Transverse colon (tissue), 4 donors: ENCODE results near the gene RGS7. TPM values are rescaled to one million over a fixed set of nuclear protein-coding genes. Genes with fewer than 3 reads are reported as not detected.

Experiments
- DNase-seq: peaks from one replicate; pipeline ENCODE4 v3.0.0-alpha.2; 2019
- H3K27ac ChIP-seq, 4 donors: fragments of 200-600 bp; sonication (generic); 2 replicates each; pipeline ENCODE4 v1.5.1; 2016 to 2018; ENCODE audit warnings: inconsistent platforms in 4 of 4
- H3K27me3 ChIP-seq: fragments of 200-600 bp; sonication (generic); 2 replicates; pipeline ENCODE4 v1.5.1; 2017; ENCODE audit warnings: inconsistent platforms
- H3K36me3 ChIP-seq, 4 donors: fragments of 200-600 bp; sonication (generic); 2 replicates each; pipeline ENCODE4 v1.5.1; 2017 to 2019; ENCODE audit warnings: inconsistent platforms in 4 of 4
- H3K4me1 ChIP-seq, 4 donors: fragments of 200-600 bp; sonication (generic); 2 replicates each; pipeline ENCODE4 v1.5.1; 2017 to 2020; ENCODE audit warnings: inconsistent platforms in 4 of 4
- H3K4me3 ChIP-seq, 4 donors: fragments of 200-600 bp; sonication (generic); 1 replicate in 1 of 4; 2 replicates in 3 of 4; pipeline versions ENCODE4 v1.5.1 to v1.6.1; 2017 to 2019; ENCODE audit warnings: inconsistent platforms in 4 of 4
- H3K9me3 ChIP-seq, 2 donors: fragments of 200-600 bp; sonication (generic); 2 replicates each; pipeline ENCODE4 v1.5.1; 2017 to 2019; ENCODE audit warnings: inconsistent platforms in 2 of 2
- CTCF ChIP-seq, 5 experiments: fragments of 200-600 bp in 3 of 5; fragments of 450-650 bp in 2 of 5; sonication (generic) in 3 of 5; IDR thresholded peaks; 1 replicate in 2 of 5; 2 replicates in 3 of 5; pipeline ENCODE4 v1.5.1; 2016 to 2017; ENCODE audit warnings: antibody characterized with exemption in 5 of 5, inconsistent platforms in 3 of 5, mild to moderate bottlenecking in 2 of 5, moderate library complexity in 1 of 5
- EP300 ChIP-seq: sonication (generic); formaldehyde crosslinking; IDR thresholded peaks from one replicate; pipeline ENCODE4 v1.6.1; 2017; ENCODE audit warnings: antibody characterized with exemption, low read depth
- POLR2A ChIP-seq: fragments of 450-650 bp; IDR thresholded peaks from one replicate; pipeline ENCODE4 v1.6.1; 2016; ENCODE audit warnings: antibody characterized with exemption, mild to moderate bottlenecking, moderate library complexity
- POLR2AphosphoS5 ChIP-seq, 3 donors: sonication (generic); formaldehyde crosslinking; IDR thresholded peaks; one replicate each; pipeline ENCODE4 v1.6.1; 2016; ENCODE audit warnings: antibody characterized with exemption in 3 of 3
- WGBS, 2 donors: methylation state at CpG; one replicate each; pipeline ENCODE4 v1.1.5; 2018; ENCODE audit warnings: low coverage in 1 of 2; 5-methylcytosine and 5-hydroxymethylcytosine counted together
- in situ Hi-C, 4 donors: fragments of 200-750 bp; cut with MboI; loops; one replicate each; pipeline versions ENCODE4 v1.15.0 to v1.15.1; 2017; ENCODE audit warnings: low sequenced_read_pairs in 3 of 4, low pct_ligation_motif_present in 1 of 4, low pct_unique_long_range_greater_than_20kb in 1 of 4
- intact Hi-C: fragments of 100-400 bp; cut with DNase I; formaldehyde crosslinking; loops from one replicate; pipeline ENCODE4 v1.15.1; 2023; ENCODE audit warnings: low total_unique reads
- total RNA-seq, 4 donors: library from RNA; depleted of rRNA; stranded (reverse); fragments of >200 nt; gene quantifications; one replicate each; pipeline ENCODE4 v1.1.0, GENCODE V29; 2016

RGS7 gene
- total RNA-seq, 4 donors from 2014 or later = 1.5 to 2.0 TPM; not detected in 2

GRCh38 chr1:240820816-240821215, 536.2 kb downstream of the RGS7 start:
- WGBS, 2 donors = 52 to 67% methylated on average over 1 to 3 of the region's 3 CpGs
- intact Hi-C loops = no loop called here

GRCh38 chr1:240816472-240816871, 540.5 kb downstream of the RGS7 start:
- no peak overlapping the region for H3K27ac ChIP-seq
- H3K4me3 ChIP-seq = no peak overlapping the region
- no peaks in the 10 kb centered on the region for H3K4me1 ChIP-seq
- TF ChIP-seq CTCF (IDR thresholded peaks at IDR 0.05) = no peak
- TF ChIP-seq EP300 = no peak
- TF ChIP-seq POLR2A = no peak
- no peak for TF ChIP-seq POLR2AphosphoS5 (IDR thresholded peaks at IDR 0.05)
- no peaks in the 10 kb centered on the region for H3K27me3 ChIP-seq
- intact Hi-C loops = no loop called here
- H3K36me3 ChIP-seq = no peaks in the 10 kb centered on the region
- WGBS, 2 donors = 61 to 64% methylated on average over 2 of the region's 2 CpGs
- H3K9me3 ChIP-seq = no peaks in the 10 kb centered on the region
- DNase-seq = no peak
- in situ Hi-C loops = no loop called here

More at GRCh38 chr1:240820816-240821215, 536.2 kb downstream of the RGS7 start:
- in situ Hi-C loops = no loop called here
- H3K27me3 ChIP-seq = no peaks in the 10 kb centered on the region
- H3K27ac ChIP-seq = no peak overlapping the region
- no peak for DNase-seq
- H3K4me1 ChIP-seq = no peaks in the 10 kb centered on the region
- TF ChIP-seq POLR2AphosphoS5 (IDR thresholded peaks at IDR 0.05) (no peak), POLR2A (no peak), EP300 (no peak), CTCF (IDR thresholded peaks at IDR 0.05) (no peak)
- no peak overlapping the region for H3K4me3 ChIP-seq
- no peaks in the 10 kb centered on the region for H3K36me3 ChIP-seq
- H3K9me3 ChIP-seq = no peaks in the 10 kb centered on the region

- no peak overlapping the region for H3K27ac ChIP-seq
- TF ChIP-seq POLR2A = no peak
- TF ChIP-seq POLR2AphosphoS5 (IDR thresholded peaks at IDR 0.05) = no peak
- no peak for TF ChIP-seq EP300
- TF ChIP-seq CTCF (IDR thresholded peaks at IDR 0.05) = no peak
- in situ Hi-C loops = no loop called here
- H3K27me3 ChIP-seq = no peaks in the 10 kb centered on the region
- intact Hi-C loops = no loop called here
- no peaks in the 10 kb centered on the region for H3K9me3 ChIP-seq
- H3K4me3 ChIP-seq = no peak overlapping the region
- no peak for DNase-seq
- H3K4me1 ChIP-seq = no peaks in the 10 kb centered on the region
- 92 to 100% methylated on average over 1 to 2 of the region's 2 CpGs for WGBS, 2 donors
- no peaks in the 10 kb centered on the region for H3K36me3 ChIP-seq
Measured at GRCh38 chr1:240813720-240814119, 543.3 kb downstream of the RGS7 start.

- WGBS, 2 donors = 75 to 86% methylated on average over 2 of the region's 2 CpGs
- Histone ChIP-seq H3K27ac (no peak overlapping the region), H3K4me3 (no peak overlapping the region), H3K9me3 (no peaks in the 10 kb centered on the region), H3K4me1 (no peaks in the 10 kb centered on the region), H3K36me3 (no peaks in the 10 kb centered on the region), H3K27me3 (no peaks in the 10 kb centered on the region)
- in situ Hi-C loops = no loop called here
- no peak for DNase-seq
- intact Hi-C loops = no loop called here
- TF ChIP-seq POLR2A = no peak
- TF ChIP-seq CTCF (IDR thresholded peaks at IDR 0.05) = no peak
- no peak for TF ChIP-seq POLR2AphosphoS5 (IDR thresholded peaks at IDR 0.05)
Measured at GRCh38 chr1:240811256-240811655, 545.7 kb downstream of the RGS7 start.
